IMR-90 (cell line): ENCODE results near the gene DCP2. TPM values are rescaled to one million over a fixed set of nuclear protein-coding genes. Genes with fewer than 3 reads are reported as not detected.

Source experiments
- ATAC-seq: fragments of 200-7000 bp; cut with Tn5 transposase; 2 replicates; pipeline ENCODE4 v1.9.1; 2020; ENCODE audit warnings: low read depth, mild to moderate bottlenecking, moderate library complexity
- BruUV-seq: library from RNA; stranded (reverse); fragments of 400-500 nt; replicated peaks from 2 replicates; lab custom pipeline; 2021; lab: Mats Ljungman, UMichigan
- CTCF ChIA-PET: fragments of 300-600 bp; formaldehyde crosslinking; extraction: SDS; loops from one replicate; lab custom pipeline; 2021; ENCODE audit warnings: antibody characterized with exemption; lab: Yijun Ruan, JAX
- POLR2A ChIA-PET: fragments of 300-600 bp; sonication (Branson Sonifier 250); formaldehyde crosslinking; loops from one replicate; lab custom pipeline; 2022; ENCODE audit warnings: antibody characterized with exemption; ENCODE audit not compliant: unreplicated experiment; lab: Charles Lee
- DNase-seq: peaks from one replicate; pipeline ENCODE4 v3.0.0; 2013
- H2AFZ ChIP-seq: replicated peaks from 2 replicates; pipeline ENCODE3; 2013; ENCODE audit warnings: low read length, mild to moderate bottlenecking; ENCODE audit not compliant: poor library complexity
- H2AK5ac ChIP-seq: 2 replicates; pipeline ENCODE4 v1.6.1; 2013; ENCODE audit warnings: low read depth, low read length, inconsistent platforms
- H2AK9ac ChIP-seq: replicated peaks from 2 replicates; pipeline ENCODE3; 2013; ENCODE audit warnings: mild to moderate bottlenecking, low read depth, low read length, moderate library complexity; ENCODE audit not compliant: poor library complexity
- H2BK120ac ChIP-seq: 2 replicates; pipeline ENCODE4 v1.6.1; 2013; ENCODE audit warnings: low read depth, low read length, inconsistent platforms
- H2BK15ac ChIP-seq: 3 replicates; pipeline ENCODE4 v1.6.1; 2013; ENCODE audit warnings: low read depth, low read length, inconsistent platforms
- H2BK20ac ChIP-seq: 2 replicates; pipeline ENCODE4 v1.6.1; 2013; ENCODE audit warnings: low read depth, mild to moderate bottlenecking, inconsistent platforms, low read length, moderate library complexity
- H2BK5ac ChIP-seq: 2 replicates; pipeline ENCODE4 v1.6.1; 2013; ENCODE audit warnings: mild to moderate bottlenecking, low read depth, low read length, inconsistent platforms; ENCODE audit not compliant: poor library complexity, severe bottlenecking
- H3K14ac ChIP-seq: replicated peaks from 2 replicates; pipeline ENCODE4 v1.6.1; 2013; ENCODE audit warnings: low read depth, low read length, inconsistent platforms
- H3K18ac ChIP-seq: 2 replicates; pipeline ENCODE4 v1.6.1; 2013; ENCODE audit warnings: low read depth, low read length, control low read depth
- H3K23ac ChIP-seq: 2 replicates; pipeline ENCODE4 v1.6.1; 2013; ENCODE audit warnings: low read depth, low read length, inconsistent platforms
- H3K27ac ChIP-seq: 2 replicates; pipeline ENCODE4 v1.5.1; 2013; ENCODE audit warnings: mild to moderate bottlenecking, control low read depth, low read length; ENCODE audit not compliant: insufficient read depth
- H3K27me3 ChIP-seq: 2 replicates; pipeline ENCODE4 v1.6.1; 2013; ENCODE audit warnings: low read length; ENCODE audit not compliant: control insufficient read depth, insufficient read depth
- H3K36me3 ChIP-seq: 2 replicates; pipeline ENCODE4 v1.6.1; 2013; ENCODE audit warnings: low read length, mixed read lengths; ENCODE audit not compliant: control insufficient read depth, insufficient read depth
- H3K4ac ChIP-seq: 2 replicates; pipeline ENCODE4 v1.6.1; 2013; ENCODE audit warnings: low read depth, low read length, inconsistent platforms
- H3K4me1 ChIP-seq: 2 replicates; pipeline ENCODE4 v1.6.1; 2013; ENCODE audit warnings: low read length, mixed read lengths; ENCODE audit not compliant: control insufficient read depth, insufficient read depth
- H3K4me2 ChIP-seq: 2 replicates; pipeline ENCODE4 v1.6.1; 2013; ENCODE audit warnings: low read depth, mild to moderate bottlenecking, control low read depth, low read length, moderate library complexity
- H3K4me3 ChIP-seq: 2 replicates; pipeline ENCODE4 v1.5.1; 2013; ENCODE audit warnings: low read depth, mild to moderate bottlenecking, control low read depth, low read length, moderate library complexity; ENCODE audit not compliant: insufficient read depth
- H3K56ac ChIP-seq: 2 replicates; pipeline ENCODE4 v1.6.1; 2013; ENCODE audit warnings: low read length, inconsistent platforms; ENCODE audit not compliant: insufficient read depth; ENCODE audit errors: extremely low read depth
- H3K79me1 ChIP-seq, 2 experiments: 2 replicates each; pipeline ENCODE4 v1.6.1; 2013; ENCODE audit warnings: low read length in 2 of 2, inconsistent platforms in 1 of 2, low read depth in 1 of 2
- H3K9ac ChIP-seq: 2 replicates; pipeline ENCODE4 v1.6.1; 2013; ENCODE audit warnings: low read depth, low read length, control low read depth
- H3K9me1 ChIP-seq: 2 replicates; pipeline ENCODE4 v1.6.1; 2013; ENCODE audit warnings: low read length, inconsistent platforms; ENCODE audit not compliant: insufficient read depth
- H3K9me3 ChIP-seq: 2 replicates; pipeline ENCODE4 v1.6.1; 2013; ENCODE audit warnings: low read length; ENCODE audit not compliant: control insufficient read depth, insufficient read depth
- H4K20me1 ChIP-seq: 2 replicates; pipeline ENCODE4 v1.6.1; 2013; ENCODE audit warnings: low read length, inconsistent platforms; ENCODE audit not compliant: insufficient read depth
- H4K5ac ChIP-seq: 2 replicates; pipeline ENCODE4 v1.6.1; 2013; ENCODE audit warnings: mild to moderate bottlenecking, low read depth, low read length, control low read depth
- H4K8ac ChIP-seq, 2 experiments: 2 replicates each; pipeline ENCODE4 v1.6.1; 2013; ENCODE audit warnings: low read depth in 2 of 2, low read length in 2 of 2, control low read depth in 1 of 2, inconsistent platforms in 1 of 2
- H4K91ac ChIP-seq: 2 replicates; pipeline ENCODE4 v1.6.1; 2013; ENCODE audit warnings: low read depth, low read length, inconsistent platforms; ENCODE audit not compliant: insufficient read depth
- CEBPB ChIP-seq: IDR thresholded peaks from 2 replicates; pipeline ENCODE4 v1.6.1; 2012; ENCODE audit warnings: low read depth, low read length, improper control_type of control experiment
- ELK1 ChIP-seq: fragments of 150-350 bp; IDR thresholded peaks from 2 replicates; pipeline ENCODE4 v1.6.1; 2016; ENCODE audit warnings: low read depth, mild to moderate bottlenecking, low read length, moderate library complexity, borderline replicate concordance
- FOS ChIP-seq: fragments of 150-350 bp; IDR thresholded peaks from 2 replicates; pipeline ENCODE4 v1.6.1; 2016; ENCODE audit warnings: low read depth, low read length
- POLR2A ChIP-seq: IDR thresholded peaks from 2 replicates; pipeline ENCODE4 v1.6.1; 2012; ENCODE audit warnings: mild to moderate bottlenecking, low read depth, low read length
- RCOR1 ChIP-seq: IDR thresholded peaks from 2 replicates; pipeline ENCODE4 v1.6.1; 2012; ENCODE audit warnings: mild to moderate bottlenecking, low read length, improper control_type of control experiment; ENCODE audit not compliant: insufficient replicate concordance
- USF2 ChIP-seq: fragments of 150-350 bp; IDR thresholded peaks from 2 replicates; pipeline ENCODE4 v1.6.1; 2017; ENCODE audit warnings: mild to moderate bottlenecking, antibody characterized with exemption, low read length, low read depth
- WGBS, 2 experiments: methylation state at CpG; one replicate each; pipeline versions ENCODE4 v1.1.5 to v1.1.7; 2013; ENCODE audit warnings: missing lambda C conversion rate in 2 of 2; ENCODE audit not compliant: insufficient read length in 1 of 2; ENCODE audit errors: extremely low coverage in 2 of 2; 5-methylcytosine and 5-hydroxymethylcytosine counted together
- dilution Hi-C: fragments of 300-500 bp; cut with HindIII; formaldehyde crosslinking; loops from one replicate; pipeline ENCODE4 v1.14.3; 2018; ENCODE audit warnings: low sequenced_read_pairs; ENCODE audit not compliant: unreplicated experiment
- in situ Hi-C: fragments of 300-500 bp; cut with MboI; formaldehyde crosslinking; loops from 3 replicates; pipeline ENCODE4 v1.14.3; 2019; ENCODE audit warnings: low sequenced_read_pairs, inconsistent platforms, mixed read lengths
- intact Hi-C: fragments of 100-400 bp; cut with micrococcal nuclease; formaldehyde crosslinking; loops from 2 replicates; pipeline ENCODE4 v1.10.0; 2022
- polyA plus RNA-seq, 3 experiments: library from polyadenylated mRNA; depleted of rRNA; stranded (reverse); fragments of >200 nt; gene quantifications; 2 replicates each; pipeline ENCODE4 v1.2.3, GENCODE V29; 2012; ENCODE audit warnings: low replicate concordance in 1 of 3
- total RNA-seq: library from RNA; depleted of rRNA; stranded (reverse); fragments of >200 nt; gene quantifications from 2 replicates; pipeline ENCODE4 v1.2.3, GENCODE V29; 2012

DCP2 gene
- total and polyA plus RNA-seq, 2 of the 4 experiments (the other 2 are of a cell fraction): 6.9 to 18.6 TPM

GRCh38 chr5:113024076-113024697, 47.6 kb downstream of the DCP2 start:
- POLR2A ChIA-PET: no interaction called here
- intact Hi-C loops: no loop called here

More at GRCh38 chr5:113024076-113024697, 47.6 kb downstream of the DCP2 start:
- Histone ChIP-seq H3K4me2 (no peak overlapping the region), H4K20me1 (no peaks in the 10 kb centered on the region), H3K9me3 (no peaks in the 10 kb centered on the region), H2AK9ac (no peak overlapping the region), H4K91ac (no peak overlapping the region), H3K56ac (no peak overlapping the region), H3K9ac (no peak overlapping the region), H3K23ac (no peak overlapping the region), H4K5ac (no peak overlapping the region), H3K4me1 (peaks cover 7% of the 10 kb centered on the region), H2BK15ac (no peak overlapping the region), H2BK120ac (no peak overlapping the region), H3K79me1 (peaks cover 11 to 24% of the 10 kb centered on the region in 2 experiments; a peak in 3 of 4 replicates), H4K8ac (no peak overlapping the region), H2AFZ (no peak overlapping the region), H3K27me3 (no peaks in the 10 kb centered on the region), H2AK5ac (no peak overlapping the region), H3K4me3 (no peak overlapping the region), H3K18ac (no peak overlapping the region), H3K36me3 (peaks cover 30% of the 10 kb centered on the region), H3K14ac (no peak overlapping the region), H3K9me1 (peaks cover 12% of the 10 kb centered on the region), H3K4ac (no peak overlapping the region), H2BK5ac (no peak overlapping the region), H3K27ac (no peak overlapping the region), H2BK20ac (no peak overlapping the region)
- in situ Hi-C loops: no loop called here
- TF ChIP-seq FOS: no peak
- no peak for TF ChIP-seq ELK1
- TF ChIP-seq CEBPB: no peak
- no peak for TF ChIP-seq POLR2A
- no peak for TF ChIP-seq USF2
- TF ChIP-seq RCOR1: no peak
- CTCF ChIA-PET: interaction anchor here (0.6 to 1.6 kb wide), 2 partner anchors 28 to 332 kb away, joined by 4 read pairs; no protein-coding TSS in a partner anchor
- BruUV-seq: TSS peak; percentile 18
- dilution Hi-C loops: no loop called here
- no peak for DNase-seq
- no peak for ATAC-seq
- WGBS, 2 experiments: no CpG with 5 or more reads among the region's 6 CpGs
